HUDEP-2 (cell line): Measurements from ENCODE around the gene FUOM.

ENCODE experiments used
- DNase-seq, 76 experiments: peaks; one replicate each; lab custom pipeline; 2025; ENCODE audit not compliant: unreplicated experiment in 76 of 76; lab: John Stamatoyannopoulos, UW

The FUOM gene

GRCh38 chr10:133316732-133317131 lies 41.1 kb downstream of the FUOM start:
- no peak for DNase-seq

GRCh38 chr10:133316266-133316665 lies 41.6 kb downstream of the FUOM start:
- no peak for DNase-seq

GRCh38 chr10:133315847-133316246 lies 42.0 kb downstream of the FUOM start:
- peak in 1 of 76 experiments; percentile 10 for DNase-seq

- no peak for DNase-seq
These were observed 42.9 kb downstream of the FUOM start for GRCh38 chr10:133314911-133315310.

GRCh38 chr10:133313192-133313591 lies 44.6 kb downstream of the FUOM start:
- DNase-seq = no peak

GRCh38 chr10:133312769-133313145 lies 45.1 kb downstream of the FUOM start:
- no peak for DNase-seq

GRCh38 chr10:133312016-133312768 lies 45.6 kb downstream of the FUOM start:
- DNase-seq = no peak

- no peak for DNase-seq
These were observed 46.2 kb downstream of the FUOM start for GRCh38 chr10:133311570-133311969.

GRCh38 chr10:133310789-133311188 lies 47.0 kb downstream of the FUOM start:
- no peak for DNase-seq

GRCh38 chr10:133310399-133310755 lies 47.4 kb downstream of the FUOM start:
- DNase-seq = no peak

- no peak for DNase-seq
These were observed 48.0 kb downstream of the FUOM start for GRCh38 chr10:133309720-133310398.

GRCh38 chr10:133309100-133309719 lies 48.6 kb downstream of the FUOM start:
- DNase-seq = peak in 73 of 76 experiments; percentile 29 to 96 (median 86)

- peak in 74 of 76 experiments; percentile 13 to 94 (median 77) for DNase-seq
These were observed 49.3 kb downstream of the FUOM start, which contains the start of the genes TUBGCP2 and ZNF511 for GRCh38 chr10:133308421-133309099. TUBGCP2 (minus strand) TSS chr10:133308872; CDS start chr10:133302941, 5,931 bp downstream. ZNF511 (plus strand) TSS chr10:133308914; CDS start chr10:133308944, 30 bp downstream.

- DNase-seq = peak in 73 of 76 experiments; percentile 15 to 86 (median 58)
These were observed 49.9 kb downstream of the FUOM start for GRCh38 chr10:133307776-133308420.

GRCh38 chr10:133306941-133307379 lies 50.9 kb downstream of the FUOM start:
- peak in 1 of 76 experiments; percentile 5 for DNase-seq

- no peak for DNase-seq
These were observed 51.7 kb downstream of the FUOM start for GRCh38 chr10:133306097-133306476.
